Measurements from ENCODE around the gene TAF4B.

DNA sequence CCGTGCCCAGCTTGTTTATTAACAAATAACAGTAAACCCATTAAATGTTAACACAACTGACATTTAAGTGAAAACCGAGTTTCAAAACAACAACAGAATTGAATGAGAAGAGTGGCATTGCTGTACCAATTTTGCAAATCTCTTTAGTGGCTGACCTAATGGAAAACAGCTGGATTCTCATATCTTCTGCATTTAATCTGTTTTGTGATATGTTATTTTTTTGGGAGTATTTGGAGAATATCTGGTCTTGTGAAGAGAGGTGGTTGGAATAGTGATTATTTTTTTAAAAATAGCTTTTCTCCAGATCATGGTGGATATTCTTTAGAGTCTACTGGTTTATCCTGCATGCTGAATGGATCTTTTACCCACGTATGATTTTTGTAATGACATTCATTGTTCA lies 51.1 kb downstream of the TAF4B start:
- no peak for TF ChIP-seq EZH2phosphoT487 (IDR thresholded peaks at IDR 0.05; ENCODE audit: insufficient read depth, low read depth)
- no peak for TF ChIP-seq EZH2 (IDR thresholded peaks at IDR 0.05; ENCODE audit: insufficient read depth, poor library complexity, severe bottlenecking)
